ENCODE results near the gene KIF18B.

The KIF18B gene

GRCh38 chr17:44916781-44917241, 30.8 kb downstream of the KIF18B start:
- DNase-seq = no peak

GRCh38 chr17:44915862-44916780, 31.5 kb downstream of the KIF18B start:
- DNase-seq = no peak

- DNase-seq = no peak
These were observed 32.2 kb downstream of the KIF18B start, which contains the start of gene GFAP for GRCh38 chr17:44915321-44915726. TSS of gene GFAP (minus strand) at chr17:44915500. CDS start at chr17:44915486, 14 bp downstream.

- no peak for DNase-seq
These were observed 32.8 kb downstream of the KIF18B start for GRCh38 chr17:44914698-44915271.

GRCh38 chr17:44914148-44914547, 33.4 kb downstream of the KIF18B start:
- DNase-seq = no peak

GRCh38 chr17:44913676-44914075, 33.9 kb downstream of the KIF18B start:
- DNase-seq = no peak

- DNase-seq = no peak
These were observed 34.6 kb downstream of the KIF18B start for GRCh38 chr17:44912763-44913544.

GRCh38 chr17:44911133-44912001, 36.2 kb downstream of the KIF18B start:
- DNase-seq = peak; percentile 54

GRCh38 chr17:44910231-44911106, 37.1 kb downstream of the KIF18B start:
- DNase-seq = no peak

GRCh38 chr17:44909681-44910144, 37.9 kb downstream of the KIF18B start:
- DNase-seq = no peak

GRCh38 chr17:44908761-44909326, 38.7 kb downstream of the KIF18B start:
- DNase-seq = no peak

GRCh38 chr17:44907729-44908470, 39.7 kb downstream of the KIF18B start:
- DNase-seq = no peak

- no peak for DNase-seq
These were observed 40.5 kb downstream of the KIF18B start for GRCh38 chr17:44906763-44907728.

- no peak for DNase-seq
These were observed 41.4 kb downstream of the KIF18B start for GRCh38 chr17:44906010-44906646.

GRCh38 chr17:44905006-44906000, 42.3 kb downstream of the KIF18B start:
- no peak for DNase-seq

- DNase-seq = no peak
These were observed 43.3 kb downstream of the KIF18B start for GRCh38 chr17:44904001-44904984.

Data from activated CD8-positive, alpha-beta memory T cell treated with anti-CD3 and anti-CD28 coated beads, Interleukin-2, amount 50 U/mL, for 4 hours (primary cell).